SK-N-SH treated with all-trans-retinoic acid at 6 μM for 48 hours (cell line): ENCODE measurements around the gene TBL1XR1.

Source experiments
- ARNTL ChIP-seq: fragments of 450-650 bp; formaldehyde crosslinking; IDR thresholded peaks from 2 replicates; pipeline ENCODE4 v1.5.0; 2020; ENCODE audit warnings: low read depth, mild to moderate bottlenecking, moderate library complexity, borderline replicate concordance
- ISL1 ChIP-seq: fragments of 250-450 bp; sonication (Bioruptor Pico); IDR thresholded peaks from 2 replicates; pipeline ENCODE4 v2.1.2; 2022; ENCODE audit warnings: mild to moderate bottlenecking, moderate library complexity

GRCh38 chr3:177051411-177051810, 145.9 kb downstream of the TBL1XR1 start:
- TF ChIP-seq ARNTL (CRISPR knock-in tag) (no peak), ISL1 (CRISPR knock-in tag) (no peak)
